A549 (cell line): ENCODE measurements around the gene PRIMA1. TPM values are rescaled to one million over a fixed set of nuclear protein-coding genes. Genes with fewer than 3 reads are reported as not detected.

Experiments
- ATAC-seq, 2 experiments: fragments of 200-7000 bp in 1 of 2; fragments of >200 bp in 1 of 2; cut with Nextera tagmentation in 1 of 2; cut with Tn5 transposase in 1 of 2; 3 replicates each; pipeline versions ENCODE4 v1.8.0 to v1.9.1; 2018 to 2020; ENCODE audit warnings: mild to moderate bottlenecking in 1 of 2, moderate library complexity in 1 of 2
- CTCF ChIA-PET: fragments of 300-600 bp; sonication (Branson Sonifier 250); formaldehyde crosslinking; extraction: SDS; loops from one replicate; lab custom pipeline; 2021; ENCODE audit warnings: antibody characterized with exemption, inconsistent platforms; lab: Yijun Ruan, JAX
- POLR2A ChIA-PET: fragments of 350-600 bp; formaldehyde crosslinking; extraction: SDS; loops from one replicate; lab custom pipeline; 2021; ENCODE audit warnings: antibody characterized with exemption, inconsistent platforms; lab: Yijun Ruan, JAX
- DNase-seq, 2 experiments: peaks; one replicate each; pipeline versions ENCODE4 v3.0.0 to v3.0.0-alpha.2; 2011 to 2016; ENCODE audit warnings: low read depth in 1 of 2, low spot score in 1 of 2
- FAIRE-seq: peaks from 2 replicates; lab custom pipeline; 2011; peaks lifted over from hg19 to GRCh38; lab: Jason Lieb, UNC
- H3K27ac ChIP-seq, 2 experiments: fragments of >200 bp; sonication (Bioruptor Twin); formaldehyde crosslinking; 3 replicates each; pipeline ENCODE4 v1.5.1; 2016 to 2017
- H3K4me1 ChIP-seq: fragments of >200 bp; sonication (Bioruptor Twin); formaldehyde crosslinking; 3 replicates; pipeline ENCODE4 v1.6.1; 2016
- H3K4me2 ChIP-seq: fragments of >200 bp; sonication (Bioruptor Twin); formaldehyde crosslinking; 3 replicates; pipeline ENCODE4 v1.6.1; 2016
- H3K4me3 ChIP-seq: fragments of >200 bp; sonication (Bioruptor Twin); formaldehyde crosslinking; 3 replicates; pipeline ENCODE4 v1.5.1; 2016
- H3K9me3 ChIP-seq: fragments of >200 bp; sonication (Bioruptor Twin); formaldehyde crosslinking; 3 replicates; pipeline ENCODE4 v1.6.1; 2016
- CBX8 ChIP-seq: fragments of 200-600 bp; sonication (generic); IDR thresholded peaks from 2 replicates; pipeline ENCODE4 v1.6.1; 2016
- CEBPB ChIP-seq, 2 experiments: fragments of >200 bp in 1 of 2; sonication (Bioruptor Twin) in 1 of 2; formaldehyde crosslinking in 1 of 2; IDR thresholded peaks; 2 replicates each; pipeline ENCODE4 v1.6.1; 2012 to 2016
- CHD4 ChIP-seq: fragments of 200-600 bp; sonication (generic); IDR thresholded peaks from 2 replicates; pipeline ENCODE4 v1.6.1; 2016; ENCODE audit warnings: antibody characterized with exemption, mild to moderate bottlenecking, borderline replicate concordance
- EHF ChIP-seq: fragments of 250-450 bp; sonication (Bioruptor Pico); IDR thresholded peaks from 2 replicates; pipeline ENCODE4 v1.5.0; 2020; ENCODE audit warnings: mild to moderate bottlenecking
- EHMT2 ChIP-seq: fragments of 200-600 bp; sonication (generic); IDR thresholded peaks from 2 replicates; pipeline ENCODE4 v1.6.1; 2016; ENCODE audit warnings: antibody characterized with exemption, low read depth, mild to moderate bottlenecking, moderate library complexity
- ESRRA ChIP-seq: fragments of 150-350 bp; IDR thresholded peaks from 2 replicates; pipeline ENCODE4 v1.6.1; 2014; ENCODE audit warnings: mild to moderate bottlenecking, low read length, borderline replicate concordance
- FOSB ChIP-seq: fragments of 250-450 bp; sonication (Bioruptor Pico); IDR thresholded peaks from 2 replicates; pipeline ENCODE4 v1.5.0; 2020; ENCODE audit warnings: mild to moderate bottlenecking, moderate library complexity
- FOSL2 ChIP-seq, 2 experiments: fragments of 450-650 bp in 1 of 2; fragments of >200 bp in 1 of 2; sonication (Bioruptor Twin) in 1 of 2; formaldehyde crosslinking; IDR thresholded peaks; 2 replicates each; pipeline versions ENCODE4 v1.5.0 to v1.6.1; 2016 to 2020; ENCODE audit warnings: mild to moderate bottlenecking in 1 of 2, moderate library complexity in 1 of 2
- HOXA7 ChIP-seq: fragments of 250-450 bp; sonication (Bioruptor Pico); IDR thresholded peaks from 2 replicates; pipeline ENCODE4 v1.5.0; 2020; ENCODE audit warnings: mild to moderate bottlenecking, moderate library complexity
- HOXB13 ChIP-seq: fragments of 250-450 bp; sonication (Bioruptor Pico); IDR thresholded peaks from 2 replicates; pipeline ENCODE4 v1.5.0; 2020; ENCODE audit warnings: low read depth, mild to moderate bottlenecking, moderate library complexity
- HOXB5 ChIP-seq: fragments of 250-450 bp; sonication (Bioruptor Pico); IDR thresholded peaks from 2 replicates; pipeline ENCODE4 v1.5.0; 2020; ENCODE audit warnings: mild to moderate bottlenecking, moderate library complexity
- JUNB ChIP-seq: fragments of >200 bp; sonication (Bioruptor Twin); formaldehyde crosslinking; IDR thresholded peaks from 2 replicates; pipeline ENCODE4 v1.6.1; 2016
- KDM5A ChIP-seq: fragments of 200-600 bp; sonication (generic); IDR thresholded peaks from 2 replicates; pipeline ENCODE4 v1.6.1; 2016; ENCODE audit warnings: antibody characterized with exemption, mild to moderate bottlenecking
- MAZ ChIP-seq: fragments of 150-350 bp; IDR thresholded peaks from 2 replicates; pipeline ENCODE4 v1.6.1; 2014; ENCODE audit warnings: antibody characterized with exemption, low read depth, low read length, borderline replicate concordance
- NPAS2 ChIP-seq: fragments of 250-450 bp; sonication (Bioruptor Pico); IDR thresholded peaks from 2 replicates; pipeline ENCODE4 v1.8.0; 2022; ENCODE audit warnings: mild to moderate bottlenecking, moderate library complexity, borderline replicate concordance
- PHF8 ChIP-seq: fragments of 200-600 bp; sonication (generic); IDR thresholded peaks from 2 replicates; pipeline ENCODE4 v1.6.1; 2016; ENCODE audit warnings: low read depth, mild to moderate bottlenecking, antibody characterized with exemption, moderate library complexity, borderline replicate concordance
- RAD21 ChIP-seq, 2 experiments: fragments of >200 bp in 1 of 2; sonication (Bioruptor Twin) in 1 of 2; formaldehyde crosslinking in 1 of 2; IDR thresholded peaks in 1 of 2; conservative IDR thresholded peaks in 1 of 2; 2 replicates in 1 of 2; 3 replicates in 1 of 2; pipeline ENCODE4 v1.6.1; 2012 to 2018; ENCODE audit warnings: inconsistent platforms in 1 of 2
- RNF2 ChIP-seq: fragments of 200-600 bp; sonication (generic); IDR thresholded peaks from 2 replicates; pipeline ENCODE4 v1.6.1; 2016; ENCODE audit warnings: low read depth, mild to moderate bottlenecking, antibody characterized with exemption, moderate library complexity, borderline replicate concordance
- SREBF2 ChIP-seq: fragments of 450-650 bp; IDR thresholded peaks from 2 replicates; pipeline ENCODE4 v1.6.1; 2014; ENCODE audit warnings: mild to moderate bottlenecking, moderate library complexity
- TFCP2L1 ChIP-seq: fragments of 250-450 bp; sonication (Bioruptor Pico); IDR thresholded peaks from 2 replicates; pipeline ENCODE4 v1.5.0; 2021; ENCODE audit warnings: mild to moderate bottlenecking
- ZC3H11A ChIP-seq: fragments of 450-650 bp; IDR thresholded peaks from 2 replicates; pipeline ENCODE4 v1.6.1; 2014; ENCODE audit warnings: antibody characterized with exemption, mild to moderate bottlenecking
- ZSCAN20 ChIP-seq: fragments of 250-450 bp; sonication (Bioruptor Pico); IDR thresholded peaks from 2 replicates; pipeline ENCODE4 v1.8.0; 2022; ENCODE audit warnings: mild to moderate bottlenecking, moderate library complexity
- WGBS: methylation state at CpG from one replicate; pipeline ENCODE4 v1.1.6; 2017; ENCODE audit errors: missing lambda C conversion rate; 5-methylcytosine and 5-hydroxymethylcytosine counted together
- polyA plus RNA-seq, 4 experiments: library from polyadenylated mRNA; depleted of rRNA in 3 of 4; stranded (reverse); fragments of >200 nt; fragmentation: RNase III in 1 of 4; extraction: RNeasy Plus Mini Kit Qiagen cat#74134 plus additional on column Dnase treatment in 1 of 4; gene quantifications; 2 replicates in 3 of 4; 3 replicates in 1 of 4; pipeline ENCODE4 v1.2.3, GENCODE V29; 2011 to 2017
- TF ChIP-seq, protein P1 (sequence below): fragments of 200-600 bp; sonication (generic); IDR thresholded peaks from 2 replicates; pipeline ENCODE4 v1.6.1; 2016; ENCODE audit warnings: antibody characterized with exemption, mild to moderate bottlenecking, moderate library complexity
- TF ChIP-seq, protein P2 (sequence below): fragments of 250-450 bp; sonication (Bioruptor Pico); IDR thresholded peaks from 2 replicates; pipeline ENCODE4 v1.5.0; 2021; ENCODE audit warnings: mild to moderate bottlenecking, moderate library complexity, borderline replicate concordance

Gene PRIMA1
- polyA plus RNA-seq, 2 of the 4 experiments (the other 2 are of a cell fraction): 0.14 to 0.17 TPM

- Histone ChIP-seq H3K9me3 (no peaks in the 10 kb centered on the region), H3K27ac (no peak overlapping the region), H3K4me2 (no peak overlapping the region), H3K4me3 (no peak overlapping the region)
- FAIRE-seq: no peak
- POLR2A ChIA-PET: no interaction called here
- 55% methylated on average over 8 of the region's 8 CpGs for WGBS
- TF ChIP-seq RAD21 (conservative IDR thresholded peaks at IDR 0.05 in 1 of 2, IDR thresholded peaks at IDR 0.05 in 1 of 2) (no peak), CHD4 (no peak), EHMT2 (no peak), PHF8 (no peak), FOSL2 (IDR thresholded peaks at IDR 0.05) (no peak), FOSL2 (CRISPR knock-in tag; IDR thresholded peaks at IDR 0.05) (no peak), ZSCAN20 (CRISPR knock-in tag) (no peak), CBX8 (no peak), NPAS2 (CRISPR knock-in tag) (no peak), HOXB13 (CRISPR knock-in tag) (no peak), JUNB (no peak), CEBPB (IDR thresholded peaks at IDR 0.05) (no peak), SREBF2 (no peak), FOSB (CRISPR knock-in tag) (no peak), TFCP2L1 (CRISPR knock-in tag) (no peak), ZC3H11A (no peak), HOXB5 (CRISPR knock-in tag) (no peak), MAZ (no peak), HOXA7 (CRISPR knock-in tag) (no peak)
- TF ChIP-seq, protein P1, sequence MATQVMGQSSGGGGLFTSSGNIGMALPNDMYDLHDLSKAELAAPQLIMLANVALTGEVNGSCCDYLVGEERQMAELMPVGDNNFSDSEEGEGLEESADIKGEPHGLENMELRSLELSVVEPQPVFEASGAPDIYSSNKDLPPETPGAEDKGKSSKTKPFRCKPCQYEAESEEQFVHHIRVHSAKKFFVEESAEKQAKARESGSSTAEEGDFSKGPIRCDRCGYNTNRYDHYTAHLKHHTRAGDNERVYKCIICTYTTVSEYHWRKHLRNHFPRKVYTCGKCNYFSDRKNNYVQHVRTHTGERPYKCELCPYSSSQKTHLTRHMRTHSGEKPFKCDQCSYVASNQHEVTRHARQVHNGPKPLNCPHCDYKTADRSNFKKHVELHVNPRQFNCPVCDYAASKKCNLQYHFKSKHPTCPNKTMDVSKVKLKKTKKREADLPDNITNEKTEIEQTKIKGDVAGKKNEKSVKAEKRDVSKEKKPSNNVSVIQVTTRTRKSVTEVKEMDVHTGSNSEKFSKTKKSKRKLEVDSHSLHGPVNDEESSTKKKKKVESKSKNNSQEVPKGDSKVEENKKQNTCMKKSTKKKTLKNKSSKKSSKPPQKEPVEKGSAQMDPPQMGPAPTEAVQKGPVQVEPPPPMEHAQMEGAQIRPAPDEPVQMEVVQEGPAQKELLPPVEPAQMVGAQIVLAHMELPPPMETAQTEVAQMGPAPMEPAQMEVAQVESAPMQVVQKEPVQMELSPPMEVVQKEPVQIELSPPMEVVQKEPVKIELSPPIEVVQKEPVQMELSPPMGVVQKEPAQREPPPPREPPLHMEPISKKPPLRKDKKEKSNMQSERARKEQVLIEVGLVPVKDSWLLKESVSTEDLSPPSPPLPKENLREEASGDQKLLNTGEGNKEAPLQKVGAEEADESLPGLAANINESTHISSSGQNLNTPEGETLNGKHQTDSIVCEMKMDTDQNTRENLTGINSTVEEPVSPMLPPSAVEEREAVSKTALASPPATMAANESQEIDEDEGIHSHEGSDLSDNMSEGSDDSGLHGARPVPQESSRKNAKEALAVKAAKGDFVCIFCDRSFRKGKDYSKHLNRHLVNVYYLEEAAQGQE: no peak
- TF ChIP-seq, protein P2, sequence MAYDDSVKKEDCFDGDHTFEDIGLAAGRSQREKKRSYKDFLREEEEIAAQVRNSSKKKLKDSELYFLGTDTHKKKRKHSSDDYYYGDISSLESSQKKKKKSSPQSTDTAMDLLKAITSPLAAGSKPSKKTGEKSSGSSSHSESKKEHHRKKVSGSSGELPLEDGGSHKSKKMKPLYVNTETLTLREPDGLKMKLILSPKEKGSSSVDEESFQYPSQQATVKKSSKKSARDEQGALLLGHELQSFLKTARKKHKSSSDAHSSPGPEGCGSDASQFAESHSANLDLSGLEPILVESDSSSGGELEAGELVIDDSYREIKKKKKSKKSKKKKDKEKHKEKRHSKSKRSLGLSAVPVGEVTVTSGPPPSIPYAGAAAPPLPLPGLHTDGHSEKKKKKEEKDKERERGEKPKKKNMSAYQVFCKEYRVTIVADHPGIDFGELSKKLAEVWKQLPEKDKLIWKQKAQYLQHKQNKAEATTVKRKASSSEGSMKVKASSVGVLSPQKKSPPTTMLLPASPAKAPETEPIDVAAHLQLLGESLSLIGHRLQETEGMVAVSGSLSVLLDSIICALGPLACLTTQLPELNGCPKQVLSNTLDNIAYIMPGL (CRISPR knock-in tag): no peak
- TF ChIP-seq, all 56 proteins: peak for 0
- CTCF ChIA-PET: interaction anchor here (1.8 kb wide), 1 partner anchor 8 kb away, joined by 5 read pairs; no protein-coding TSS in a partner anchor
- DNase-seq (no peak), ATAC-seq (no peak)
- no peaks in the 10 kb centered on the region for H3K4me1 ChIP-seq
Measured at GRCh38 chr14:93742761-93743160, 45.5 kb downstream of the PRIMA1 start.

DNA sequence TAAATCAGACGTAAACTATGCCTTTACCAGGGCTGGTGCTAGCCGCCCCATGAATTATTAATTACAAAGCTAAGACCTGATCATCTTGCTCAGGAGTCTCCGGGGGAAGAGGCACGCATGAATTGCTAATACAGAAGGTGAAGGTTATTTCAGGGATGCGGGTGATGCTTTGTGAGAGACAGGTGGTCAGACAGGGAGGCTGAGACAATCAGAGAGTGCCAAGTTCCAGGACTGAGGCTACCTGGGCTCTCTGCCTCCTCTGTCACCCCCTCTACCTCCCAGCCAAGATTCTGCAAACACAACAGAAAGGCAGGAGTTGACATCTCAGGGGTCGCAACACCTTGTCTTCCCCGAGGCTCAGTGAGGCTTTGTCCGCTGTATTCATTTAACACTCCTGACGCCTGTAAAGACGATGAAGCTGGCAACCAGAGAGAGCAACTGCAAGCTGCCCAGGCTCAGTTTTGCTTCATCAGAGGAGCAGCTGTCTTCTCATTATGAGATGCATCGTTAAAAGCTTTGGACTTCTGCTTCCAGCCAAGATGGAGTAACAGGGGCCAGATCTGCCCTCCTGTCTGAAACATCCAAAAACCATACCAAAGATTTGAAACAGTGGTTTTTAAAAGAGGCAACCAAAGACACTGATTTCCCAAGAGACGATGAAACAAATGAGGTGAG lies 46.6 kb downstream of the PRIMA1 start:
- Histone ChIP-seq H3K27ac (no peak overlapping the region), H3K4me2 (no peak overlapping the region), H3K9me3 (no peaks in the 10 kb centered on the region), H3K4me1 (no peaks in the 10 kb centered on the region), H3K4me3 (no peak overlapping the region)
- POLR2A ChIA-PET: no interaction called here
- TF ChIP-seq ESRRA: no peak
- no peak for TF ChIP-seq JUNB
- TF ChIP-seq KDM5A: no peak
- no peak for TF ChIP-seq CHD4
- TF ChIP-seq RNF2: no peak
- no peak for TF ChIP-seq EHF
- ATAC-seq (no peak), DNase-seq (no peak), FAIRE-seq (no peak)
- 46% methylated on average over 12 of the region's 12 CpGs for WGBS
- CTCF ChIA-PET: interaction anchor here (1.8 kb wide), 1 partner anchor 9 kb away, joined by 5 read pairs; no protein-coding TSS in a partner anchor
